GM21723 (cell line): ENCODE measurements around the gene PEAR1.

Experiments used
- ATAC-seq: cut with Tn5 transposase; IDR thresholded peaks from one replicate; pipeline ENCODE4 v1.9.1; 2021; ENCODE audit warnings: mild to moderate bottlenecking, moderate library complexity; ENCODE audit not compliant: unreplicated experiment

Gene PEAR1

GRCh38 chr1:156893048-156893953, at the start of gene PEAR1:
Gene PEAR1, plus strand, starts transcription at chr1:156893718. Its CDS starts 10,209 bp downstream, at chr1:156903927.
- no peak for ATAC-seq

- no peak for ATAC-seq
Measured at GRCh38 chr1:156844102-156844501, 49.4 kb upstream of the PEAR1 start.

GRCh38 chr1:156844638-156845037, 48.9 kb upstream of the PEAR1 start:
- no peak for ATAC-seq

GRCh38 chr1:156845055-156845952, 48.2 kb upstream of the PEAR1 start:
- no peak for ATAC-seq

DNA sequence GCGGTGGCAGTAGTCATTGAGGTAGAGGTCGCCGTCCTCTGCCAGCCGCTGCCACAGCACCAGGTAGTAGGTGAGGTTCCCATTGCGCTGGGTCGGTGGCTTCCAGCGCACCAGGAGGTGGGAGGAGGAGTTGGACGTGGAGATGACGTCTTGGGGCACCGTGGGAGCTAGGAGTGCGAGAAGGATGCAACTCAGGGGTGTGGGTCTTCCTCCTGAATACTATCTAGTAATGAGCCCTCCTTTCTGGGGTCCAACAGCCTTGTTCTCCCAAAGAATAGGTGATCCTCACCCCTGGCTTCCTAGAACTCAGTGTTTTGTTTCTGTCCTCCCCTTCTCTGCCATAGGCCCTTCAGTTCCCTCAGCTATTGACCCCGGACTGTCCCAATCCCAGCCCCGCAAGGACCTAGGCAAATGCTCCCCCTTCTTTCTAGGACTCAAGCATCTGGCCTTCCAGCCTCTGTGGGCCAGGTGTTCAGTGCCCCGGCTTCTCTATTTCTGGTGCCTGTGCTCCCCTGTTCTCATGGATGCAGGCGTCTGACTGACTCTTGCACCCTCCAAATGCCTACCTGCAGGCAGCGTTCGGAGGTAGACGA, 47.5 kb upstream of the PEAR1 start:
- ATAC-seq: no peak

GRCh38 chr1:156846643-156847042, 46.9 kb upstream of the PEAR1 start:
- ATAC-seq: no peak

- no peak for ATAC-seq
Measured at GRCh38 chr1:156847591-156848460, 45.7 kb upstream of the PEAR1 start.

DNA sequence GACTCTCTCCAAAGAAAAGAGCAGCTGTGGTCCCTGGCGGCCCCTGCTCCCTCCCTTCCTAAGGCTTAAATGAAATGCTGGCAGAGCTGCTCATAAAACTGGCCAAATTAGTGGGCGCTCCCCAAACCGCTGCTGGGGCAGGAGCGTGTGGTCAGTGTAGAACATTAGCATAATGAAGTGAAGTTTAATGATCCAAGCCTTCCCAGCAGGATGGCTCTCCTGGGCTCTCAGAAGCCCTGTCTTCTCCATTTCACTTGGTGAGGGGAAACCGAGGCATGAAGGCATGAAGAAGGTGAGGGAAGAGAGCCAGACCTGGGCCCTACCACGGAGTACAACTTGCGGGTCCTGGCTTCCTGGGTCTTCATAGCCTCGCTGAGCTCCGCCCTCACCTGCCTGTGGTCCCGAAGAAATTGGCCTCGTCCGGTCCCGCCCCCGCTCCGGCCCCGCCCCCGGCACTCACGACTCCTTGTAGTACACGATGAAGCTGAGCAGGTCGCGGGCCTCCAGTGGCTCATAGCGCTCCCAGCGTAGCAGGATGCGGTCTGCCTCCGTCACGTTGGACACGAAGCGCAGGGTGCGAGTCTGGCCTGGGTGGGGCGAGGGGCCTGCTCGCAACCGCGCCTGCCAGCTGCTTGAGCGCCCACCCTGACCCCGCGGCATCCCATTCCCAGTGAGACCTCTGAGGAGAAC, 44.9 kb upstream of the PEAR1 start:
- ATAC-seq: no peak

GRCh38 chr1:156849151-156849496, 44.4 kb upstream of the PEAR1 start:
- no peak for ATAC-seq

DNA sequence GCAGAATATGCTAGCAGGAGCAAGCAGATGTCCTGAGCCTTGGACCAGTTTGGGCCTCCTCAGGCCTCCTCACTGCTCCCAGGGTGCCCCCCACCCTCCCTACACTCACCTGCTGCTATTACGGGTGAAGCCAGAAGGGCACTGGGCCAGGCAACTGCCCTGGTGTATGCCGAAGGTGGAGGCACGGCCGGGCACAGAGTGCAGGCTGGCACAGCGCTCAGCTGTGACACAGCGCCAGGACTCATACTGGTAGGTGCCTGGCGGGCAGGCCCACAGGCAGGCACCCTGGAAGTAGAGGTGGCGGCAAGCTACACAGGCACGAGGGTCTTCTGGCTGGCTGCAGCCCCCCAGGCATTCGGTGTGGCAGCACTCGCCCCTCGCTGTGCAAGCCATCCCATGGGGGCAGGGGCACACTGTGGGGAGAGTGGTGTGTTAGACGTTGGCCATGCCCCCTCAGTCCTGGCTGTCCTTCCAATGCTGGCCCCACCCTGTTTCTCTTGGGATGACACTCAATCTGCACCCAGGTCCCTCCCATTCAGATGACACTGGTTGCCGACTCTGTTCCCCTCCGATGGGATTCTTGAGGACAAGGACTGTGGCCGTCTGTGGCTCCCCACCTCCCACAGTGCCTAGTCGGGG, 41.6 kb upstream of the PEAR1 start:
- no peak for ATAC-seq

DNA sequence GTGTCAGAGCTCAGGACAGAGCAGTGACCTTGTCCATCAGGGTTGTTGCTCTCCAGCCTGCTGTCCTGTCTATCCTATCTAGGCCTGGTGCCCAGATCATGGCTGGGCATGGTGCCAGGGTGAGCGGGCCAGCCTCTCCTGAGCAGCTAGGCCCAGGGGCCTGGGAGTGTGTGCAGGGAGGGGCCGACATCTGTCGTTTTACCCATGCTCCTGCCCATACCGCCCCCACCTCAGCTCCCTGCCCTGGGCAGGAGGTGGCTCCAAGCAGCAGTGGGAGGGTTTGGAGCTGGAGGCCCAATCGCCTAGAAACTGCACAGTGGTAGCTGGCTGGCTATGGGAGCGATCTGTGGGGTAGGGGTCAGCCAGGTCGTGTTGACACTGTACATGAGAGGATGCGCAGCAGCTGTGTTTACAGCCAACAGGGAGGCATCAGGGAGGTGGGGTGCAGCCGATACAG, 41.1 kb upstream of the PEAR1 start:
- ATAC-seq: no peak

- no peak for ATAC-seq
Measured at GRCh38 chr1:156853761-156854160, 39.8 kb upstream of the PEAR1 start.

DNA sequence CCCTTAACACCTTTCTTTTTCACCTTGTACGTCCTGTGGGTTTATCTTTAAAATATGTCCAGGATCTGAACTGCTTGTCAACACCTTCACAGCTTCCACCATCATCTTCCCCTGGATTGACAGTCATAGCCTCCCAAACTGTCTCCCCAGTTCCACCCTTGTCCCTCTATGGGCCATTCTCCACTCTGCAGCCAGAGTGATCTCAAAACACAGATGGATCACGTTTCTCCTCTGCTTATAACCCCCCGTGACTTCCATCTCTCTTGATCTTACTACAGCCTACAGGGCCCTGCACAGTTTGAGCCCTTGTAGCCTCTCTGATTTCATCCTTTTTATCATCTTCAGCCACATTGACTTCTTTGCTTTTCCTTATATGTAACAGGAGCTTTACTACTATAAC, 38.9 kb upstream of the PEAR1 start:
- no peak for ATAC-seq

DNA sequence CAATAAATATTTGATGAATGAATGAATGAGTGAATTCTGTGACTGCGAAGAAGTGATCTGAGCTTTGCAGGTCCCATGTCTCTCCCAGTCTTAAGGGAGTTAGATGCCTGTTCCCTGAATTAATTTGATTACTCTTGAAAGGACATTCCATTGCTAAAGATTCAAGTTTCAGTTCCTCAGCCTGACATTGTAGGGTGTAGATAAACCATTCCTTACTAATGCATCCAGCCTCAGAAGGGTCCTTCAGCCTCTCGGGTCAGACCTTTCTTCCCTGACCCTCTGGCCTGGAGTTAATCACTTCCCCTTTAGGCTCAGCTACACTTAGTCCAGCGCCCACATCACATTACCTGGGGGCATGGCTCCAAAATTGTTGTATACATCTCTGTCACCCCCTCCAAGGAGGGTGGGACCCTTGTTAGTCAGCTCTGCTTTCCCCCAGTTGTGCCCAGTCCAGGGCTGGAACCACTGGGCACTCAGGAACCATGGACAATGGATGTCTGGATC, 37.2 kb upstream of the PEAR1 start:
- ATAC-seq: no peak

GRCh38 chr1:156857532-156857931, 36.0 kb upstream of the PEAR1 start:
- no peak for ATAC-seq

GRCh38 chr1:156858555-156858956, 35.0 kb upstream of the PEAR1 start:
- ATAC-seq: no peak

DNA sequence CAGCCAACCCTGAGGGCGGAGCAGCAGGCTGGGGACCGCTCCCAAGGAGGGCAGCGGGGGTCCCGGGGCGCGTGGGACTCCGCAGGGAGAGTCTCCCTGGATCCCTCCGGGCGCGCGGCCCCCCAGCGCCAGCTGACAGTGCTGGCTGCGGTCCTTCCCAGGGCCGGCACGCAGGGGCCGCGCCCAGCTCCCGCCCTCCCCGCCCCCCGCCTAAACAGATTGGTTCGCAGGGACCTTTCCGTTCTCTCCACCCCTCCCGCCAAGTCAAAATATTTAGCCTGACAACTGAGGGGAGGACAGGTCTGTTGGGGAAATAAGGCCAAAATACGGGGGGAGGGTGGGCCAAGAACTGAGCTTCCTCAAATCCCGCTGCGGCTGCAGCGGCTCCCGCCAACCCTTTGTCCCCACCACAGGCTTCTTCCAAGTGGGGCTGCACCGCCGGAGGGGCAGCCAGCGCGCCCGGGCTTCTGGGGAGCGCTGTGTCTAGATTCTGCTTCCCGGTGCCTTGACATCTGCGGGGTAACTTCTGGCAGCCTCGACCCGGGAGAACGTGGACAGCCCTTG, 34.5 kb upstream of the PEAR1 start, which contains the start of gene INSRR:
TSS of gene INSRR (minus strand) at position 159 of the 564 bp plus-strand sequence. CDS start 496 bp downstream, outside the sequence.
- no peak for ATAC-seq

GRCh38 chr1:156859523-156860112, 33.9 kb upstream of the PEAR1 start:
- ATAC-seq: no peak
